SHP77 (cell line): Measurements from ENCODE around the gene GNRH2.
A peak's percentile ranks its signal among the peaks of the same experiment; 100 is the strongest.
"Not testable (repeated sequence)": the region's sequence is repeated elsewhere in the genome, so short reads cannot be mapped to it uniquely, and the experiment has no call there.

Experiments
- DNase-seq, 2 experiments: peaks; one replicate each; lab custom pipeline; 2025; lab: John Stamatoyannopoulos, UW

GNRH2 gene, protein sequence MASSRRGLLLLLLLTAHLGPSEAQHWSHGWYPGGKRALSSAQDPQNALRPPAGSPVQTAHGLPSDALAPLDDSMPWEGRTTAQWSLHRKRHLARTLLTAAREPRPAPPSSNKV

DNA sequence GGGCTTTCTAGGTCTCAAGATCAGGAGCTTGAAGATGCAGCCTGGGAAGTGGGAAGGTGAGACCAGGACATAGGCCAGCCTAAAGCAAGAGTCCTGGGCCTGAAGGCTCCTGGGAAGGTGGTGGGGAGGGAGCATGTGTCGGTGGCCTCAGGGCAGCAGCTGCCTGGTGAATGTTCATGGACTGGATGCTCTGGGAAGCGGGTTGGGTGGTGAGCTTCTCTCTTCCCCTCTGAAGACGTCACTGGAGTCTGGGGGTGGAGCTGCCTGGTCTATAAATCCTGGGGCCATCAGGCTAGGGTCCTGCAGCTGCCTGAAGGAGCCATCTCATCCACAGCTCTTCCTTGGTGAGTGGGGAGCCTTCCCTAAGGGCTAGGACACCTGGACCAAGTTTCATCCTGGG is at the start of gene GNRH2:
Gene GNRH2, plus strand, starts transcription at position 301 of the 400 bp plus-strand sequence. CDS start 793 bp downstream, outside the sequence.
- no peak for DNase-seq

- no peak for DNase-seq
Observed at GRCh38 chr20:2995796-2996195, 47.6 kb upstream of the GNRH2 start.

GRCh38 chr20:2998728-2999127 is 44.7 kb upstream of the GNRH2 start:
- DNase-seq = no peak

- DNase-seq = peak; percentile 63
Observed at GRCh38 chr20:3000852-3001523, 42.4 kb upstream of the GNRH2 start.

- DNase-seq = no peak
Observed at GRCh38 chr20:3003416-3003815, 40.0 kb upstream of the GNRH2 start.

DNA sequence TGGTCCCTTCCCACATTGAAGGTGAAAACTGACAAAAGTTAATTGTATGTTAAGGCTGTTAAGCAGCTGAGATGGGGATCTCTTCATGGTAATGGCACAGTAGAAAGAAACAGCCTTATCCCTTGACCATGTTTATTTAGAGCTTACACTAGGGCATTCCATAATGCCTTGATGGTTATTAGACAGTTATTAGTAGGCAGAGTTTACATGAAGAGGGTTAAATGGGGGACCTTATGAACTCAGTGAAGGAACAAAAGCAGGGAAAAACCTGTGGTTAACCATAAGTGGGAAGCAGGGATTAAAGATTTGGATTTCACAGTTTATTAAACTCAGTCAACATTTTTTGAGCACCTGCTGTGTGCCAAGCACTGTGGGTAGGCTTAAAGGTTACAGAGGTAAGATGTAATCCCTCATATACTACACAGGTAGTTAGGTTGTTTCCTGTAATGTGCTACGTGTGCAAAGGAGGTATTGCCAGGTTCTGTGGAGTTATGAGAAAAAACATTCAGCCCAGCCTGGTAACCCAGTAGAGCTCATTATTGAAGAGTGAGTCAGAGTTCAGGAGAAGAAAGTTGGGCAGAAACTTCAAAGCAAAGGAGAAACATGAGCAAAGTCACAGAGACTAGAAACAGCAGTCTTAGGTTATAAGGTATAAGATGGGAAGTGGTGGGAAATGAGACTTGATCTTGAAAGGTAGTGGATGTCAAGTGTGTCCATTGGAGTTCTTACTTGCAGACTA is 32.3 kb upstream of the GNRH2 start:
- no peak for DNase-seq

GRCh38 chr20:3011752-3012151 is 31.7 kb upstream of the GNRH2 start:
- no peak for DNase-seq

DNA sequence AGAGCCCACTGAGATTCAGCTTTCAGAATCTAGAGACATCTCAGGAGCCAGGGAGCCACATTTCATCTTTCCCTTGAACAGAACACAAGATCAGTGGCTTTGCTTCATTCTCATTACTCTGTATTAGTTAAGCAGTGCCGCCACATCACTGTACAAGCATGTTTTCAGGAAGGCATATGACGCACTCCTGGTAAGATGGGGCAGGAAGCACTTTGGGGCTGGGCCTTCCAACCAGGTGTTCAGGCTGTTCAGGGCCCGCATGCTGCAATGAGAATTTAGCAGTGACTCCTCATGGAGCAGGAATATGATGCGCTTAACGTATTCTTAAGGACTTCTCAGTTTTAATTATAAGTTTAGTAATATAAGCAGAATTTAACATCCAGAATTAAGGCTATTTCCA is 29.7 kb upstream of the GNRH2 start:
- no peak for DNase-seq

DNA sequence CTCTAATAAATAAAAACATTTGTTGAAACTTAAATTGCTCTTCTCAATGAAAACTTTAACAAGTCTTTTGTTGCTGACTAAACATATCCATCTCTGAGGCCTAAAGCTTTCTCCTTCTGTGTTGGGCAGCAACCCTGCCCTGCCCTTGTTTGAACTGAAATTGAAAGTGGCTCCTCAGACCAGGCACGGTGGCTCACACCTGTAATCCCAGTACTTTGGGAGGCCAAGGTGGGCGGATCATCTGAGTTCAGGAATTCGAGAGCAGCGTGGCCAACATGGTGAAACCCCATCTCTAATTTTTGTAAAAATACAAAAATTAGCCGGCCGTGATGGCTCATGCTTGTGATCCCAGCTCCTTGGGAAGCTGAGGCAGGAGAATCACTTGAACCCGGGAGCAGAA is 29.2 kb upstream of the GNRH2 start:
- no peak for DNase-seq

DNA sequence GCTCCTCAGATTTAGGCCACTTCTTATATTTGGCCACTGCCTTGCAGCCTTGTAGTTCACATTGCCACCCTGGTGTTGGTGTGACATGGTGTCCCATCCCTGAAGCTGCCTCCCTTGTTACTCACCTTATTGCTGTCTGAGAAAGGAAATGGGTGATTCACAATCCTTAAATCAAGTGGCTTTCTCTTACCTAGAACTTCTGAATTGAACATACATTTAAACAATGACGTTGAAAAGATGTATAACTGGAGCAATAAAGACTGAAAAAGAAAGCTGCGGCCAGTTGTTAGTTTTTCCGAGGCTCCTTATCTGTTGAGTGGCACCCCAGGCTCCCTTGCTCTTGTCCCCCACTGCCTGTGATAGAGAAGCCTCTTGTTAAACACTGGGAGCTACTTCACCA is 28.8 kb upstream of the GNRH2 start:
- no peak for DNase-seq

GRCh38 chr20:3015302-3015701 is 28.1 kb upstream of the GNRH2 start:
- not testable (repeated sequence) for DNase-seq

DNA sequence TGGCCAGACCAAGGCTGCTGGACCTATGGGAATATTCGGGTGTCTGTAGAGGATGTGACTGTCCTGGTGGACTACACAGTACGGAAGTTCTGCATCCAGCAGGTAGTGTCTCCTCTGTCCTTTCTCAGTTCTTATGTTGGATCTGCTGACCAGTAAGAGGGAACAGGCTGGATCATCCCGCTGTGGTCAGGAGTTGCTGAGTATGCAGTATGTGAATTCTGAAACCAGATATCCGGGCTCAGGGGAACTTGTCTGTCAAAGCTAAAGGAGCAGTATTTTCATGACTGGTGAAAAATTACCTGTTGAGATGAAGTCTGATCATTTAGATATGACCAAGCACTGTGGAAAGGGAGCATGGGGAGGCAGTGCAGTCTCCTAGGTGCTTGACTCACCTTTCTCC is 22.1 kb upstream of the GNRH2 start:
- DNase-seq = no peak

DNA sequence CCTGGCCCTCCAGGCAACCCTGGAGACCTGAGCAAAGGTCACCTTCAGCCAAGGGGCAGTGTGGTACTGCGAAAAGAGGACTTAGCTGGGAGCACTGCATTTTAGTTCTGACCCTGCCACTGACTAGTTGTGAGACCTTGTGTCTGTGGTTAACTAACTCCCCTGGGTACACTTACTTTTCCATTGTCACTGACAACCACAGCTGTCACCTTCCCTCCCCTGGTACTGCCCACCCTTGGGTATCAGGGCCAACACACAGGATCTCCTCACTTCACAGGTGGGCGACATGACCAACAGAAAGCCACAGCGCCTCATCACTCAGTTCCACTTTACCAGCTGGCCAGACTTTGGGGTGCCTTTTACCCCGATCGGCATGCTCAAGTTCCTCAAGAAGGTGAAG is 21.6 kb upstream of the GNRH2 start:
- DNase-seq = no peak

DNA sequence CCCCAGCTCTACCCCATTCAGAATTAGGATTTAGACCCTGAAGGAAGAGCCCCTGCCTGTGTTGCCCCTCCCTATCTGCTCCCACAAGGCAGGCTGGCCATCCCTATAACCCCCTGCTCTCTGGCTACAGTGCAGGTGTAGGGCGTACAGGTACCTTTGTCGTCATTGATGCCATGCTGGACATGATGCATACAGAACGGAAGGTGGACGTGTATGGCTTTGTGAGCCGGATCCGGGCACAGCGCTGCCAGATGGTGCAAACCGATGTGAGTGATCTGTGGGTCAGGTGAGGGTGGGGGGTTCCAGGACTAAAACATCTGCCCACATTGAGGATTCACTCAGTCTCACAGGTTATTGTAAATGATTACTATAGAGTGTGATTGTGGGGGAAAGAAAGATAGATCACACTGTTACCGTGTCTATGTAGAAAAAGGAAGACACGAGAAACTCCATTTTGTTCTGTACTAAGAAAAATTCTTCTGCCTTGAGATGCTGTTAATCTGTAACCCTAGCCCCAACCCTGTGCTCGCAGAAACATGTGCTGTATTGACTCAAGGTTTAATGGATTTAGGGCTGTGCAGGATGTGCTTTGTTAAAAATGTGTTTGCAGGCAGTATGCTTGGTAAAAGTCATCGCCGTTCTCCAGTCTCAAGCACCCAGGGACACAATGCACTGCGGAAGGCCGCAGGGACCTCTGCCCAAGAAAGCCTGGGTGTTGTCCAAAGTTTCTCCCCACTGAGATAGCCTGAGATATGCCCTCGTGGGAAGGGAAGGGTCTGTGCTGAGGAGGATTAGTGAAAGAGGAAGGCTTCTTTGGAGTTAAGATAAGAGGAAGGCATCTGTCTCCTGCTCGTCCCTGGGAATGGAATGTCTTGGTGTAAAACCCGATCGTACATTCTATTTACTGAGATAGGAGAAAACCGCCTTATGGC is 20.6 kb upstream of the GNRH2 start:
- not testable (repeated sequence) for DNase-seq

- DNase-seq = no peak
Observed at GRCh38 chr20:3027987-3028386, 15.4 kb upstream of the GNRH2 start.

DNA sequence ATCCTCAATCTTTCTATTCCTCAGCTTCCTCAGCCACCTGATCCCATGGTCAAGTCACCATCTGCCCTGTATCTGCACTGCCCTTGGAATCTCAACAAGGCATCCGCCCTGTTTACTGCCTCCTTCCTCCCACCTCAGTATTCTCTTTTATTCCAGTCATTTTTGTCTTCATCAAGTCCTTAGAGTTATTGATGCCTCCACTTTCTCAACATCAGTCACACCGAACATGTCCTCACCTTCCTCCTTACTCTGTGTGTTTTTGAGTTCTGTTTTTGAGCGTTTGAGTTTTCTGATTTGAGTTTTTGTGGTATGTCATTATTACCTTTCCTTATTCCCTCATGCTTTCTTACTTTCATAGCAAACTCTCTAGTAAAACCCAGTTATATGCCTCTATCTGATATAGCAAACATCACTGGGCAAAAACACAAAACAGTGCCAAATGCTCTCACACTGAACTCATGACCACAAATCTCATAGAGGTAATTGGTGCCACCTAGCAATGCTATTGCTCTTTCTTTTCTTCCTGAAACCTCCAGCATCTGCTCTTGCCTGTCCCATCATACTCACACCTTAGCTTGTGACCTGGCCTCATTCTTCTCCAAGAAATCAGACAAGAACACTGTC is 11.8 kb upstream of the GNRH2 start:
- DNase-seq = no peak

- no peak for DNase-seq
Observed at GRCh38 chr20:3032624-3033023, 10.8 kb upstream of the GNRH2 start.

DNA sequence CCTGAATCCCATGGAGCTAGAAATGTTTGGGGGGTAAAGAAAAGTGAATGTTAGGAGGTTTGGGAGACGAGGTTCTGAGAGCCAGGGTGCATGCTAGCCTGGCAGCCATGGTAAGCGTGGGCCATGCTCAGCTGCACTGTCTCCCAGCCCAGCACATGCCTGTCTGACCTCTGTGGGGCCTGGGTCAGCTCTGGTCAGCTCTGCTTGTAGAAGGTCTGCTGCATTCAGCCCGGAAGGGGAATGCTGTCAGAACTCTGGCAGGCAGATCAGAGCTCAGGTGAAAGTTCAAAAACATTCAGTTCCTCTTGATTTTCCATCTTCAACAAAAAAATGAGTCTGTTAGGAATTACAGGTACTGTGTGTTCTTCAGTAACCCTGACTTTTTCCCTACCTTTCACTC is 5.8 kb upstream of the GNRH2 start:
- DNase-seq = no peak

GRCh38 chr20:3038454-3038853 is 5.0 kb upstream of the GNRH2 start:
- no peak for DNase-seq

DNA sequence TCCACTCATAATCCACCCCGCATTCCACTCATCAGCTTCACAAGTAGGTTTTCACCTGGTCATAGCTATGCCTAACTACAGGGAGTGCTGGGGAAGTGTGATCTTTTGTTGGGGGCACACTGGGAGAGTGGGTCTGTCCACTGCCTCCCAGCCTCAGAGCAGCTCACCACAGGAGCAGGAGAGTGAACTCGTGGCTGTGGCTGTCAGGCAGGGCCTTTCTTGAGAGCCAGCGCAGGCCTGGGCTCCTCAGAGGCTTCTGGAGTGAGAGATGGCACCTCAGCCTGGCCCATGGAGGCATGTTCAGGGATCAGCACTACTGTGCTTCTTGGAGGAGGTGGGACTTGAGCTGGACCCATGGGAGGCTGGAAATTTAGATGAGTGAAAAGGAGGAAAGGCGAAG is 4.0 kb upstream of the GNRH2 start:
- DNase-seq = no peak

DNA sequence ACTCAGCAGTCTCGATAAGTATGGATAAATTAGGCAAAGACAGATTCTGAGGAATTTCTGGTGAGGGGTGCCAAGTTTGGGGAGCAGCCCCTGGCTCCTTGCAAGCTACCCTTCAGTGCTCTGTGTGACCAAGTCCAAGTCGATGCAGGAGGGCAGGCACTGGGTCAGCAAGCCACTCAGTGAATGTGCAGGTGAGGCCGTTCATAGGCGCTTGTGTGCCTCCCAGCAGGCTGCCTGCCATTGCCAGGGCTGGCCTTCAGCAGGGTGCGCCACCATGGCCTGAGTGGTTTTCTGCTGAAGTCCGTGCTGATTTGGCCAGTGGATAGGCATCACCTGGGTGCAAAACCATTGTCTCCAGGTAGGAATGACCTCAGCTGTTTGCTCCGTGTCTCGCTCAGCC is 3.3 kb upstream of the GNRH2 start:
- no peak for DNase-seq

DNA sequence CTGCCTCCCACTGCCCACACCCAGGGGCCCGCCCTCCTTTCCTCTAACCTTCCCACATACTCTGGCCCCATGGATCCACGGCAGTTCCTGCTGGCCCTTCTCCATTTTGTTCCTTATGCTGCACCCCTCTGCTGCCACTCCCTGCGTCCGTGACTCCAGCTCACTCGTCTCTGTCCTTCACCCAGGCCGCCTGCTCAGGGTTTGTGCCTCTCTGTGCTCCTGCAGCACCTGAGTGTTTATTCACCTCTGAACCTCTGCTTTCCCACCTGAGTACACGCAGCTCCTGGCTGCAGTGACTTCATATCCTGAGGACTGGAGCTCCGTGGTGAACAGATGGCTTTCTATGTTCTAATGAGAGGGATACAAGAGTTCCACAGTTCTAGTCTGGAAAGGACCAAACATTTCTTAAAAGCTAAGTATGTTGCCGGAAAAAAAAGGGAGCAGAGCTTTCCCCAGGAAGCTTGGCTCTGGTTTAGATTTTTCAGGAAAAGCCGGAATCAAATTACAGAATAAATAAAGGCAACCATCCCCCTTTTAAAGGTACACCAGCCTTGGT is 1.5 kb upstream of the GNRH2 start:
- no peak for DNase-seq
